Measurements from ENCODE around the gene EME1. TPM values are rescaled to one million over a fixed set of nuclear protein-coding genes. Genes with fewer than 3 reads are reported as not detected.
"Not testable (repeated sequence)": the region's sequence is repeated elsewhere in the genome, so short reads cannot be mapped to it uniquely, and the experiment has no call there.

The EME1 gene
- total RNA-seq, 2 donors from 2014 or later: 3.9 TPM; not detected in 1

DNA sequence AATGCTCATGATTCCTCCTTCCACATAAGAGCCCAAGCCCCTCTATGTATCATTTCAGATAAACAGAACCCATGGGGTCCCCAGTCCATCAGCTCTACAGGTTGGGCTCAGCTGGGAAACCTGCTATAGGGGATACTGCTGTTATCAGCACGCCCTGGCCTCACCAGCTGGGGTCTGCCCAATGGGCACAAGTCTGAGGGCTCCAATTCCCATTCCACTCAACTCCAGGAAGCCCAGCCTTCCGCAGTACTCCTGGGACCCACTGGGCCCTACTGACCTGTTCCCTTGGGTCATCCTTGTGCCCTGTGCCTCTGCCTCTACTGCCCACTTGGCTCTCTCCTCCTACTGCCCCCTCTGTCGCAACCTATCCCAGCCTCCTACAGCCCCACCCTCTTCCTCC is 43.3 kb upstream of the EME1 start:
- H3K9me3 ChIP-seq: no peaks in the 10 kb centered on the region
- H3K27me3 ChIP-seq (replicated peaks; ENCODE audit: insufficient read depth): no peaks in the 10 kb centered on the region
- no peak for DNase-seq (ENCODE audit: low spot score)
- no peak overlapping the region for H3K4me3 ChIP-seq
- no peak for ATAC-seq (ENCODE audit: insufficient number of reproducible peaks, low FRiP score, low read depth)
- H3K36me3 ChIP-seq: no peaks in the 10 kb centered on the region
- no peak overlapping the region for H3K27ac ChIP-seq
- TF ChIP-seq CTCF (IDR thresholded peaks at IDR 0.05): no peak
- no peaks in the 10 kb centered on the region for H3K4me1 ChIP-seq (ENCODE audit: control insufficient read depth in 1 of 2, low read depth in 2 of 2)

GRCh38 chr17:50330151-50330775 is 42.8 kb upstream of the EME1 start:
- Histone ChIP-seq H3K4me3 (no peak overlapping the region), H3K36me3 (no peaks in the 10 kb centered on the region), H3K4me1 (ENCODE audit: control insufficient read depth in 1 of 2, low read depth in 2 of 2) (no peaks in the 10 kb centered on the region), H3K27me3 (replicated peaks; ENCODE audit: insufficient read depth) (no peaks in the 10 kb centered on the region), H3K9me3 (no peaks in the 10 kb centered on the region), H3K27ac (no peak overlapping the region)
- ATAC-seq (ENCODE audit: insufficient number of reproducible peaks, low FRiP score, low read depth): no peak
- TF ChIP-seq CTCF (IDR thresholded peaks at IDR 0.05): no peak
- no peak for DNase-seq (ENCODE audit: low spot score)

DNA sequence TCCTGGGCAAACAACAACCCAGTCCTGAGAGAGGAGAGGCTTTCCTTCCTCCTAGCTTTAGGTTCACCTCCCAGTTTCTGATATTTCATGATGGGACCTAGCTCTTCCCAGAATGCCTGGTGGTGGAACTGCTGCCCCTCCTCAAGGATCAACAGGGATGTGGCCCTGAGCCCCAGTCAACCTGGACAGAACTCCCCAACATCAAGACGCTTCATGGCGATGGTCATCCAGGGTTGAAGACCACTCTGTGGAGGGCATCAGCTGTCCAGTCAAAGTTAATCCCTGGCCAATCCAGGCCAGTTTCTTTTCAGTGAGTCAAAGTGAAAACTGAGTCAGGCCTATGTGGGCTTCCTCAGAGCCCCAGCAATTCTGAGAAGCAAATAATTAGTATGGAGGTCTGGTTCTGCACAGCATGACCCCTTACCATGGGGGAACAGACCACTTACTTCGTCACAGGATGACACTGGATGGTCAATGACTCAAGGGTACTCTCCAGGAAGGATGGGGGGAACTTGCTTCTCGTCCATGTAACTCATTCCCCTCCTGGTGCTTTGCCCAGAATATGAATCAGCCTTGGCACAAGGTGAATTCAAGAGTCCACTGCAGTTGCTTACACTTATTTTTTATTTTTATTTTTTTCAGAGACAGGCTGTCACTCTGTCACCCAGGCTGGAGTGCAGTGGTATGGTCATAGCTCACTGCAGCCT is 41.8 kb upstream of the EME1 start:
- Histone ChIP-seq H3K4me3 (no peak overlapping the region), H3K27me3 (replicated peaks; ENCODE audit: insufficient read depth) (no peaks in the 10 kb centered on the region), H3K4me1 (ENCODE audit: control insufficient read depth in 1 of 2, low read depth in 2 of 2) (no peaks in the 10 kb centered on the region), H3K9me3 (no peaks in the 10 kb centered on the region), H3K27ac (no peak overlapping the region), H3K36me3 (no peaks in the 10 kb centered on the region)
- no peak for TF ChIP-seq CTCF (IDR thresholded peaks at IDR 0.05)
- ATAC-seq (ENCODE audit: insufficient number of reproducible peaks, low FRiP score, low read depth) (no peak), DNase-seq (ENCODE audit: low spot score) (no peak)

DNA sequence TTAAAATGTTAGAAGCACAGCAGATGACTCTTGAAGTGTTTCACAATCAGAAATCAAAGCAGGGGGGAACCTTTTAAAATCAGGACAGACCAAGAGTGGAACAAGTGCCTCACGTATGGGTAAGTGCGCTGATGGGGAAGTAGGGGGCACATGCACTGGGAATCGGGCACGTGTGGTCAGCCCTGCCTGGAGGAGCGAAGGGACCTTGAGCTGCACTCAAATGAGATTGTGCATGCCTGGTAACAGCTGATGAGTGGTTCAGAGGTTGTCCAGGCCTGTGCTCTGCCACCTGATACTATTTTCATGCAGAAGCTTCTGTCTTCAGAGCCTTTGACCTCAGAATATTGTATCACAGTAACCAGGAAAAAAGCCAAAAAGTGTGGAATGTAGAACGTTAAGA is 40.8 kb upstream of the EME1 start:
- Histone ChIP-seq H3K4me3 (no peak overlapping the region), H3K27ac (no peak overlapping the region), H3K9me3 (no peaks in the 10 kb centered on the region), H3K27me3 (replicated peaks; ENCODE audit: insufficient read depth) (no peaks in the 10 kb centered on the region), H3K4me1 (ENCODE audit: control insufficient read depth in 1 of 2, low read depth in 2 of 2) (no peaks in the 10 kb centered on the region), H3K36me3 (no peaks in the 10 kb centered on the region)
- TF ChIP-seq CTCF (IDR thresholded peaks at IDR 0.05): no peak
- DNase-seq (ENCODE audit: low spot score) (no peak), ATAC-seq (ENCODE audit: insufficient number of reproducible peaks, low FRiP score, low read depth) (no peak)

DNA sequence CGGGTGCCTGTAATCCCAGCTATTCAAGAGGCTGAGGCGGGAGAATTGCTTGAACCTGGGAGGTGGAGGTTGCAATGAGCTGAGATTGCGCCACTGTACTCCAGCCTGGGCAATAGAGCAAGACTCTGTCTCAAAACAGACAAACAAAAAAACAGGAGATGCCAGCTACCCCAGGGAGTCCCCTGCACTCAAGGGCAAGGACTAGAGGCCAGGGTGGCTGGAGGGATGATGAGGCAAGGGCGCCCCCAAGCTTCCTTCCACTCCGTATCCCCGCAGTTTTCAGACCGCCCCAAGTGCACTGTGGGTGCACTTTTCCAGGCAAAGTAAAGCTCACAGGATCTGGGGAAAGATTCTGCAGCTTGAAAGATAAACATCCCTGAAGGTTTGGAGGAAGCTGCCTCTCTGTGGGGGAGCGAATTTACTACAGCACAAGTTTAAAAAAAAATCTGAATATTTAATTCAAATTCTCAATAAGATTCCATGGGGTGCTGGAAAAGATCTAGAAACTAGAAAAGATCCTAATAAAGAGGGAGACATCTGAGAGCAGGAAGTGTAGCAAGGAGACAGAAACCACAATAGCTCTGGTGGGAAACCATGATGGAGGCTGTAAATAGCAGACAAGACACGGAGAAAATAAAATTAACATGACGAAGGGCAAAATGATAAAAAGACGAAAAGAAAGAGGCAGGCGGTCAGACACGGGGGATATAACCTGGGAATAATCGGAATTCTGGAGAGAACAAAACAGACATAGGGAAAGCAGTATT is 39.6 kb upstream of the EME1 start:
- H3K27me3 ChIP-seq (replicated peaks; ENCODE audit: insufficient read depth); H3K4me1 ChIP-seq (ENCODE audit: control insufficient read depth in 1 of 2, low read depth in 2 of 2); H3K27ac ChIP-seq; H3K9me3 ChIP-seq; DNase-seq (ENCODE audit: low spot score); H3K4me3 ChIP-seq; H3K36me3 ChIP-seq; ATAC-seq (ENCODE audit: insufficient number of reproducible peaks, low FRiP score, low read depth): not testable (repeated sequence)

Measured in thoracic aorta (tissue), 2 donors.